Brain microvascular endothelial cell (primary cell): Measurements from ENCODE around the gene KRT85.

ENCODE experiments used
- DNase-seq: peaks from one replicate; pipeline ENCODE4 v3.0.0-alpha.2; 2020
- H3K27ac ChIP-seq: fragments of 250-450 bp; sonication (Bioruptor Pico); 2 replicates; pipeline ENCODE4 v1.5.1; 2020; ENCODE audit warnings: mild to moderate bottlenecking, moderate library complexity
- H3K27me3 ChIP-seq: fragments of 250-450 bp; sonication (Bioruptor Pico); replicated peaks from 2 replicates; pipeline ENCODE4 v1.5.1; 2020; ENCODE audit warnings: mild to moderate bottlenecking
- H3K36me3 ChIP-seq: fragments of 250-450 bp; sonication (Bioruptor Pico); replicated peaks from 2 replicates; pipeline ENCODE4 v1.5.1; 2020; ENCODE audit warnings: mild to moderate bottlenecking
- H3K4me3 ChIP-seq: 2 replicates; pipeline ENCODE4 v1.5.1; 2011; ENCODE audit warnings: low read depth, mild to moderate bottlenecking, control low read depth, low read length, moderate library complexity
- in situ Hi-C: cut with HindIII; loops from 2 replicates; pipeline ENCODE4 v1.10.0; 2017; ENCODE audit warnings: low sequenced_read_pairs, low pct_ligation_motif_present
- TF ChIP-seq, protein P1 (sequence below): IDR thresholded peaks from 2 replicates; pipeline ENCODE4 v1.5.1; 2011; ENCODE audit warnings: low read depth, mild to moderate bottlenecking, moderate library complexity, low read length, control low read depth, inconsistent platforms; ENCODE audit errors: missing control alignments

KRT85 gene

DNA sequence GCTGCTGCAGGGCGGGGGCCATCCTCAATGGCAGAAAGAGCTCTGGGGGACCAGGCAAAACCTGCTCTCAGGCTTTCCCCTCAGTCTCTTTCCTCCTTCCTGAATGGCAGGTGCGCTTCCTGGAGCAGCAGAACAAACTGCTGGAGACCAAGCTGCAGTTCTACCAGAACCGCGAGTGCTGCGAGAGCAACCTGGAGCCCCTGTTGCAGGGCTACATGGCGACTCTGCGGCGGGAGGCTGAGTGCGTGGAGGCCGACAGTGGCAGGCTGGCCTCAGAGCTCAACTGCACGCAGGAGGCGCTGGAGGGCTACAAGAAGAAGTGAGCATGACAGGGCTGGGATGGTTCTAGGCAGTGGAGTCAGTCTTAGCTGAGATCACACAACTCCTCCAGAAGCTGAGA, 23.2 kb downstream of the KRT85 start:
- TF ChIP-seq, protein P1, sequence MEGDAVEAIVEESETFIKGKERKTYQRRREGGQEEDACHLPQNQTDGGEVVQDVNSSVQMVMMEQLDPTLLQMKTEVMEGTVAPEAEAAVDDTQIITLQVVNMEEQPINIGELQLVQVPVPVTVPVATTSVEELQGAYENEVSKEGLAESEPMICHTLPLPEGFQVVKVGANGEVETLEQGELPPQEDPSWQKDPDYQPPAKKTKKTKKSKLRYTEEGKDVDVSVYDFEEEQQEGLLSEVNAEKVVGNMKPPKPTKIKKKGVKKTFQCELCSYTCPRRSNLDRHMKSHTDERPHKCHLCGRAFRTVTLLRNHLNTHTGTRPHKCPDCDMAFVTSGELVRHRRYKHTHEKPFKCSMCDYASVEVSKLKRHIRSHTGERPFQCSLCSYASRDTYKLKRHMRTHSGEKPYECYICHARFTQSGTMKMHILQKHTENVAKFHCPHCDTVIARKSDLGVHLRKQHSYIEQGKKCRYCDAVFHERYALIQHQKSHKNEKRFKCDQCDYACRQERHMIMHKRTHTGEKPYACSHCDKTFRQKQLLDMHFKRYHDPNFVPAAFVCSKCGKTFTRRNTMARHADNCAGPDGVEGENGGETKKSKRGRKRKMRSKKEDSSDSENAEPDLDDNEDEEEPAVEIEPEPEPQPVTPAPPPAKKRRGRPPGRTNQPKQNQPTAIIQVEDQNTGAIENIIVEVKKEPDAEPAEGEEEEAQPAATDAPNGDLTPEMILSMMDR = no peak
- Histone ChIP-seq H3K27ac (no peak overlapping the region), H3K27me3 (peaks cover 7% of the 10 kb centered on the region), H3K4me3 (no peak overlapping the region), H3K36me3 (no peaks in the 10 kb centered on the region)
- DNase-seq = no peak
- in situ Hi-C loops = no loop called here

DNA sequence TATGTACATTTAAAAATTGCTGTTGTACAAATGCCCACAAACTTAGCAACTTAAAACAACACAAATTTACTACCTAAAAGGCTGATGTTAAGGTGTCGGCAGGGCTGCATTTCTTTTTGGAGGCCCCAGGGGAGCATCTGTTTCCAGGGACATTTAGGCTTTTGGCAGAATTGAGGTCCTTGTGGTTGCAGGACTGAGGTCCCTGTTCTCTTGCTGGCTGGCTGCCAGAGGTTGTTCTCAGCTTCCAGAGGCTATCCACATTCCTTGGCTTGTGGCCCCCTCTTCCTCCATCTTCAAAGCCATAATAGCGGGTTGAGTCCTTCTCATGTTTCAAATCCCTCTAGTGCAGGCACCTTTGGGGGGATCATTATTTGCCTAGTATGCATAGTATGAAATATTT, 23.7 kb downstream of the KRT85 start:
- H3K27me3 ChIP-seq = peaks cover 7% of the 10 kb centered on the region
- H3K4me3 ChIP-seq = no peak overlapping the region
- no peaks in the 10 kb centered on the region for H3K36me3 ChIP-seq
- TF ChIP-seq, protein P1 = no peak
- no peak overlapping the region for H3K27ac ChIP-seq
- in situ Hi-C loops = no loop called here
- no peak for DNase-seq

DNA sequence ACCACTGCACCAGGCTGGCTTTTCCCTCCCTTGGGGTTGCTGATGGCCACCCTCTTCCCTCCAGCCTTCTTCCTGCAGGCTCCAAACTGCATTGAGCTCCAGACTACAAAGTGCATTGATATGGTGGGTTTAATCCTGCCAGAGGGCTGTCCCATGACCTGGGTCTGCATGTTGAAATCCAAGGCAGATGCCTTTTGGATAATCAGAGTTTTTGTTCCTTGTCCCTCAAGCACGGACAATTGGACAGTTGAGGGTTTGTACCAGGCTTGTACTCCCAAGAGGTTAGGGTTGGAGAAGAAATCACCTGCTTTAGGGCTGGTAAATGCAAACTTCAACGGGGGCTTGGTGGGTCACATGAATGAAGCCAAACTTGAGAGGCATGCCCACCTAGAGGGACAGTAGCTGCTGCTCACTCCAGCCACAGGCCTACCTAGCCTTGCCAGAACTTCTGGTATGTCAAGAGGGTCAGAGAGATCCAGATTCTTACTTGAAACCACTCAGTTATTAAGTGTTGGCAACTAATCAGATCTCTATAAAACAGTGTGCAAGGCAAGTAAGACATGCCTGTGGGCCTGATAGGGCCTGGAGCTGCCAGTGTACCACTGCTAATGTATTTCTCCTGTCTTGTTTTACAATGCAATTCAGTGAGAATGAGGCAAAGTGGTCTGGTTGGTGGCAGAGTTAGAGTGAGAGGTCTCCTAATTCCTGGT, 24.3 kb downstream of the KRT85 start:
- Histone ChIP-seq H3K27ac (no peak overlapping the region), H3K4me3 (no peak overlapping the region), H3K36me3 (no peaks in the 10 kb centered on the region), H3K27me3 (peaks cover 4% of the 10 kb centered on the region)
- TF ChIP-seq, protein P1 = no peak
- in situ Hi-C loops = no loop called here
- no peak for DNase-seq

DNA sequence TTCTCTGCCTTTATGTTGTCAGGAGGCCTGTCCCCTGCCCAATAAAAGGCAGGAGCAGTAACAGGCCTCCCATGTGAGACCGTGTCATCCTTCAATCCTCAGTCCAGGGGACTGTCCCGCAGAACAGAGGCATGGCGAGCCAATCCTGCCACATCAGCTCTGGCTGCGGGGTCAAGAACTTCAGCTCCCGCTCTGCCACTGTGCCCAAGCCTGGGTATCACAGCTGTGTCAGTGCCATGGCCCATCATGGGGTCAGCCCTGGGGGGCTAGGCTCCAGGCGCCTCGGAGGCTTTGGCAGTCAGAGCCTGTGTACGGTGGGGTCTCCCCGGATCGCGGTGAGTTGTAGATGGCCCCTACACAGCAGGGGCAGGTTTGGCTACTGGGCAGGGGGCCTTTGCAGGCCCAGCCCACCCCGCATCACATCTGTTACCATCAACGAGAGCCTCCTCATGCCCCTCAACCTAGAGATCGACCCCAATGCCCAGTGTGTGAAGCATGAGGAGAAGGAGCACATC, 26.2 kb downstream of the KRT85 start:
- no peak for DNase-seq
- Histone ChIP-seq H3K27ac (no peak overlapping the region), H3K4me3 (no peak overlapping the region), H3K27me3 (peaks cover 4% of the 10 kb centered on the region), H3K36me3 (no peaks in the 10 kb centered on the region)
- in situ Hi-C loops = no loop called here
- TF ChIP-seq, protein P1 = no peak

DNA sequence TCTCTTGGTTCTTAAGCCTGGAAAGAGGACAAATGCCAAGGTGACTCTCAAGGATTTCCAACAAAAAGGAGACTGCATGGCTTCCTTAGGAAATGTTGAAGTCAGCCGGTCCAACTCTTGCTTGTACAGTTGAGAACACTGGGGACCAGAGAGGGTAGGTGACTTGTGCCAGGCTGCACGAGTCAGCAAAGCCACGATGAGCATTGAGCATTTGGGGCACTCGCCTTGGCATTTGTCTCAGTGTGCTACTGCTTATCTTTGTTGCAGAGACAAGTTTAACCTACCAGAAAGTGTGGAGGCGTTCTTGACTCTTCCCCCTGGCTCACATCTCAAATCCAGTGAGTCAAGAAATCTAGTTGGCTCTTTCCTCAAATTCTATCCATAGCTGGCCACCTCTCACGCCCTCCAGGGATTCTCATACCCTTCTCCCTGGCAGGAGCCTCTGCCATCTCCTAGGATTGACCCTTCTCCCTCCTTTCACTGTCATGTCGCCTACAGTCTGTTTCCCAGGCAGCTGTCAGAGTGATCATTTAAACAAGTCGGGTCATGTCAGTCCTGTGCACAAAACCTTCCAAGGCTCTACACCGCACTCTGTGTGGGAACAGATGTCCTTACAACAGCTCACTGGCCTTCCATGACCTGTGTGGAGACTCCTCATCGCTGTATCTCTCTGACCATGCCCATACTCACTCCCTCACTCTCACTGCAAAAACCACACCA, 28.9 kb downstream of the KRT85 start:
- TF ChIP-seq, protein P1 = no peak
- in situ Hi-C loops = no loop called here
- no peak overlapping the region for H3K4me3 ChIP-seq
- H3K36me3 ChIP-seq = no peaks in the 10 kb centered on the region
- DNase-seq = no peak
- no peak overlapping the region for H3K27ac ChIP-seq
- H3K27me3 ChIP-seq = peaks cover 4% of the 10 kb centered on the region
